ENCODE measurements around the gene SLA2.

DNA sequence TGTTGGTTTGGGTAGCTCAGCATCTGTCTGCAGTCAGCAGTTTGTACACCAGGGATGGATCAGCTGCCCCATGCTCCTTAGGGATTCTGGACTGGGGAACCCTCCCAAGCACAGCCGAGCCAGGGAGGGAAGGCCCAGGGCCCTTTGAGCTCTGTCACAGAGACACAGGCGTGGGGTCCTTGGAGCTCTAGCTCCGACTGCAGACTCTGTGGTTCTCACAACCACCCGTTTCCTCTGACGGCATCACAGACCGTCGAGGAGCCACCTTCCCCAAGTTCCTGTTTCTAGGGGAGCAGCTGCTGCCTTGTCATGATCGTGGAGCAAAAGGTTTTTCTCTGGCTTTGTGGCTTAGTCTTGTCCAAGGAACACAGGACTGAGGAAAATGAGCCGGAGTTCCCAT lies at the start of gene SLA2:
- TF ChIP-seq CTCF (conservative IDR thresholded peaks at IDR 0.05 in 1 of 2, IDR thresholded peaks at IDR 0.05 in 1 of 2; ENCODE audit: low read depth in 1 of 2, low read length in 2 of 2) (no peak), EZH2 (IDR thresholded peaks at IDR 0.05; ENCODE audit: low read length, missing control alignments) (no peak)

Measured in fibroblast of lung (primary cell).